GM10248 (cell line): ENCODE measurements around the gene EIF5.
"Not testable (repeated sequence)": the region's sequence is repeated elsewhere in the genome, so short reads cannot be mapped to it uniquely, and the experiment has no call there.

Experiments
- CTCF ChIA-PET: fragments of 300-600 bp; sonication (Branson Sonifier 250); formaldehyde crosslinking; extraction: SDS; loops from one replicate; lab custom pipeline; 2021; ENCODE audit warnings: antibody characterized with exemption; lab: Yijun Ruan, JAX
- POLR2A ChIA-PET: fragments of 350-650 bp; sonication (Branson Sonifier 250); formaldehyde crosslinking; extraction: SDS; loops from one replicate; lab custom pipeline; 2020; ENCODE audit warnings: antibody characterized with exemption; lab: Yijun Ruan, JAX
- DNase-seq: peaks from one replicate; pipeline ENCODE4 v3.0.0; 2012; ENCODE audit errors: extremely low spot score
- TF ChIP-seq, protein P1 (sequence below): IDR thresholded peaks from 2 replicates; pipeline ENCODE4 v1.5.1; 2012; ENCODE audit warnings: mild to moderate bottlenecking, low read depth; ENCODE audit errors: extremely low read depth, missing control alignments, control extremely low read depth

Gene EIF5

GRCh38 chr14:103347091-103347815, 13.2 kb downstream of the EIF5 start:
- CTCF ChIA-PET: interaction anchor here (0.8 to 1.5 kb wide), 2 partner anchors 8 to 43 kb away, joined by 3 read pairs; no protein-coding TSS in a partner anchor
- TF ChIP-seq, protein P1, sequence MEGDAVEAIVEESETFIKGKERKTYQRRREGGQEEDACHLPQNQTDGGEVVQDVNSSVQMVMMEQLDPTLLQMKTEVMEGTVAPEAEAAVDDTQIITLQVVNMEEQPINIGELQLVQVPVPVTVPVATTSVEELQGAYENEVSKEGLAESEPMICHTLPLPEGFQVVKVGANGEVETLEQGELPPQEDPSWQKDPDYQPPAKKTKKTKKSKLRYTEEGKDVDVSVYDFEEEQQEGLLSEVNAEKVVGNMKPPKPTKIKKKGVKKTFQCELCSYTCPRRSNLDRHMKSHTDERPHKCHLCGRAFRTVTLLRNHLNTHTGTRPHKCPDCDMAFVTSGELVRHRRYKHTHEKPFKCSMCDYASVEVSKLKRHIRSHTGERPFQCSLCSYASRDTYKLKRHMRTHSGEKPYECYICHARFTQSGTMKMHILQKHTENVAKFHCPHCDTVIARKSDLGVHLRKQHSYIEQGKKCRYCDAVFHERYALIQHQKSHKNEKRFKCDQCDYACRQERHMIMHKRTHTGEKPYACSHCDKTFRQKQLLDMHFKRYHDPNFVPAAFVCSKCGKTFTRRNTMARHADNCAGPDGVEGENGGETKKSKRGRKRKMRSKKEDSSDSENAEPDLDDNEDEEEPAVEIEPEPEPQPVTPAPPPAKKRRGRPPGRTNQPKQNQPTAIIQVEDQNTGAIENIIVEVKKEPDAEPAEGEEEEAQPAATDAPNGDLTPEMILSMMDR: no peak
- POLR2A ChIA-PET: interaction anchor here (0.9 to 2.2 kb wide), 4 partner anchors 8 to 13 kb away, joined by 3 to 14 read pairs (median 4); partner anchors contain the start of gene EIF5
- DNase-seq: no peak

DNA sequence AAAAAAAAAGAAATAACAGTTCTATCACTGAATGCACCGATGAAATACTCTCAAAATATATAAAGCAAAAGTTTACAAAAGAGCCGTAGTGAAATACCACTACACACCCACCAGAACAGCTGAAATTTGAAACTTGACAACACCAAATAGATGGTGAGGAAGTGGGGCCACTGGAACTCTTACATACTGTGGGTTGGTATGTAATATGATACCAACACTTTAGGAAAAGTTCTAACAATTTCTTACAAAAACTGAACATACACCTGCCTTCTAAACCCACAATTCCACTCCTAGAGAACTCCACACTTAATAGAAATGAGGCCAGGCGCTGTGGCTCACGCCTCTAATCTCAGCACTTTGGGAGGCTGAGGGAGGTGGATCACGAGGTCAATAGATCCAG, 14.1 kb downstream of the EIF5 start:
- TF ChIP-seq, protein P1: no peak
- DNase-seq: no peak
- POLR2A ChIA-PET: interaction anchor here (0.9 to 1.6 kb wide), 2 partner anchors 9 to 12 kb away, joined by 3 to 6 read pairs; no protein-coding TSS in a partner anchor
- CTCF ChIA-PET: interaction anchor here (1.1 kb wide), 1 partner anchor 10 kb away, joined by 3 read pairs; no protein-coding TSS in a partner anchor

- TF ChIP-seq, protein P1: no peak
- DNase-seq: no peak
- POLR2A ChIA-PET: no interaction called here
- CTCF ChIA-PET: no interaction called here
These were observed 15.9 kb downstream of the EIF5 start for GRCh38 chr14:103349982-103350381.

DNA sequence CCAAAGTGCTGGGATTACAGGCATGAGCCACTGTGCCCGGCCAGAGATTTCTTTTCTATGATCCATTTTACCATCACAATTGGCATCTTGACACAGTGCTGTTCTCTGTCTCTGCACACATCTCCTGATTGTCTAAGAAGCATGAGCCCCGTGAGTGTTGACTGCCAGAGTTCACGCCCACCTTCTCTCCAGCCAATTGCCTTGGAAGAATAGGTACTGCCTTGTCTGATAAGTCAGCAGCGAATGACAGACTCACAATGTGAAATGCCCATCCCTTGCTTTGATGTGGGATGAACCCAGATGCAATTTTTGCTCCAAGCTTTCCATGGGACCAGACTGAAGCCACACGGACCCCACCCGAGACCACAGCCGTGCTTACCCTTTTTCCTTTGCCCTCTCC, 19.3 kb downstream of the EIF5 start:
- POLR2A ChIA-PET: no interaction called here
- no peak for DNase-seq
- CTCF ChIA-PET: interaction anchor here (1.4 to 2.2 kb wide), 2 partner anchors 25 to 248 kb away, joined by 3 to 8 read pairs; no protein-coding TSS in a partner anchor
- TF ChIP-seq, protein P1: no peak

DNA sequence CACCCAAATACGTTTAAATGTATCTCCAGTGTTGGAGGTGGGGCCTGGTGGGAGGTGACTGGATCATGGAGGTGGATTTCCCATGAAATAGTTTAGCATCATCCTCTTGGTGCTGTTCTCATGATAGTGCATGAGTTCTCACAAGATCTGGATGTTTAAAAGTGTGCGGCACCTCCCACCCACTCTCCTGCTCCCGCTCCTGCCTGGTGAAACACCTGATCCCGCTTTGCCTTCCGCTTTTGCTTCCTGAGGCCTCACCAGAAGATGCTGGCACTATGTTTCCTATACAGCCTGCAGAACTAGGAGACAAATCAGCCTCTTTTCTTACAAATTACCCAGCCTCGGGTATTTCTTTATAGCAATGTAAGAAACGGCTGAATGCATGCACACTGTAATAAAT, 20.1 kb downstream of the EIF5 start:
- POLR2A ChIA-PET: interaction anchor here (1.2 to 1.6 kb wide), 2 partner anchors 9 to 12 kb away, joined by 3 to 5 read pairs; no protein-coding TSS in a partner anchor
- DNase-seq: no peak
- TF ChIP-seq, protein P1: no peak
- CTCF ChIA-PET: interaction anchor here (1.0 to 2.8 kb wide), 8 partner anchors 8 to 249 kb away, joined by 3 to 13 read pairs (median 5); no protein-coding TSS in a partner anchor

DNA sequence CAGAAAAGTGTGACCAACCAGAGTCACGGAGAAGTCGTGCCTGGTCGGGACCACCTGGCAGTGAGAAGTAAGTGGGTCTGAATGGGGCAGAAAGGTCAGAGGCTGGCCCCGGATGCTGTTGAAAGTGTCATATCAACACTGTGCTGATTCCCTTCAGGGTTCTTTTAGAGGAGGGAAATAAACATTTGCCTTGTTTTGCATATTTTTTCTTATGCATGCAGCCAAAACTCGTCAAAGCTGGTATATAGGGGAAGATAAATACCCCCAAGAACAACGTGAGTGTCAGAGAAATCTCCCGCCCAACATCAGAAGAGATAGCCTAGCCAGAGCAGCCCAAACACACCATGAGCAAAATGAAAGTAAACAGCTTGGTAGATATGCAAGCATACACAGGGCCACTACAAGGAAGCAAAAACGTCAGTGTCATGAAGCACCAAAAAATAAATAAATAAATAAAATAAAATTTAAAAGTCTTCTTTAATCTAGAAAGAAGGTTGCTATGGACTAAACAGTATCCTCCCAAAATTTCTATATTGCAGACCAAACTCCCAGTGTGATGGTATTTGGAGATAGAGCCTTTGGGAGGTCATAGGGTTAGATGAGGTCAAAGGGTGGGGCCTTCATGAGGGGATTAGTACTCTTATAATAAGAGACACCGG, 22.1 kb downstream of the EIF5 start:
- ChIA-PET POLR2A (no interaction called here), CTCF (interaction anchor here (1.1 to 2.8 kb wide), 4 partner anchors 13 to 35 kb away, joined by 3 to 13 read pairs (median 6); no protein-coding TSS in a partner anchor)
- TF ChIP-seq, protein P1: no peak
- no peak for DNase-seq

- POLR2A ChIA-PET: interaction anchor here (0.6 to 1.1 kb wide), 4 partner anchors 12 to 17 kb away, joined by 3 to 7 read pairs (median 3); no protein-coding TSS in a partner anchor
- not testable (repeated sequence) for DNase-seq
These were observed 23.5 kb downstream of the EIF5 start for GRCh38 chr14:103357552-103357951.

More at GRCh38 chr14:103357552-103357951, 23.5 kb downstream of the EIF5 start:
- CTCF ChIA-PET: interaction anchor here (0.7 to 3.0 kb wide), 9 partner anchors 9 to 253 kb away, joined by 3 to 30 read pairs (median 3); no protein-coding TSS in a partner anchor
